ENCODE measurements around the gene TMPRSS11F. TPM values are rescaled to one million over a fixed set of nuclear protein-coding genes. Genes with fewer than 3 reads are reported as not detected.

TMPRSS11F gene
- total RNA-seq, 4 donors from 2014 or later: not detected

DNA sequence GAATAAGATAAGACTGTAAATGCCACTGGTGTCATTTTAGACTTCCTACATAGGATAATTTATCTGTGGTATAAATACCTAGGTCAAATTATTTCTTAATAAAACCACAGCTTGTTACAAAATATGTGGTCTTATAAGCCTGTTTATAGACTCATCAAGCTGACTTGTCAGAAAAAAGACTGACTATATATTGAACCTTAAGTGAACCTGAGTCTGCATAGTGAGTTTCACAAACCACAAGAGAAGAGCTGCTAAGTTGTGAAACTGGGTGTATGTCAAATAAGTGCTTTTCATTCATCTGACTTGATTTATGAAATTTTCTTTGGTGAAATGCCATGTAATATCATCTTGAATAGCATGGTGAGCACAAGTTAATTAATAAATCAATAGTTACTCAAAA, 118.0 kb downstream of the TMPRSS11F start:
- no peaks in the 10 kb centered on the region for H3K4me1 ChIP-seq
- intact Hi-C loops (cut with DNase I; ENCODE audit: low total_unique reads): no loop called here
- no peaks in the 10 kb centered on the region for H3K9me3 ChIP-seq
- no peak for DNase-seq
- H3K27ac ChIP-seq: no peak overlapping the region
- H3K36me3 ChIP-seq: no peaks in the 10 kb centered on the region
- no peak for TF ChIP-seq POLR2A (IDR thresholded peaks at IDR 0.05)
- TF ChIP-seq, protein P1, sequence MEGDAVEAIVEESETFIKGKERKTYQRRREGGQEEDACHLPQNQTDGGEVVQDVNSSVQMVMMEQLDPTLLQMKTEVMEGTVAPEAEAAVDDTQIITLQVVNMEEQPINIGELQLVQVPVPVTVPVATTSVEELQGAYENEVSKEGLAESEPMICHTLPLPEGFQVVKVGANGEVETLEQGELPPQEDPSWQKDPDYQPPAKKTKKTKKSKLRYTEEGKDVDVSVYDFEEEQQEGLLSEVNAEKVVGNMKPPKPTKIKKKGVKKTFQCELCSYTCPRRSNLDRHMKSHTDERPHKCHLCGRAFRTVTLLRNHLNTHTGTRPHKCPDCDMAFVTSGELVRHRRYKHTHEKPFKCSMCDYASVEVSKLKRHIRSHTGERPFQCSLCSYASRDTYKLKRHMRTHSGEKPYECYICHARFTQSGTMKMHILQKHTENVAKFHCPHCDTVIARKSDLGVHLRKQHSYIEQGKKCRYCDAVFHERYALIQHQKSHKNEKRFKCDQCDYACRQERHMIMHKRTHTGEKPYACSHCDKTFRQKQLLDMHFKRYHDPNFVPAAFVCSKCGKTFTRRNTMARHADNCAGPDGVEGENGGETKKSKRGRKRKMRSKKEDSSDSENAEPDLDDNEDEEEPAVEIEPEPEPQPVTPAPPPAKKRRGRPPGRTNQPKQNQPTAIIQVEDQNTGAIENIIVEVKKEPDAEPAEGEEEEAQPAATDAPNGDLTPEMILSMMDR (IDR thresholded peaks at IDR 0.05): no peak
- no peak overlapping the region for H3K4me3 ChIP-seq
- no peaks in the 10 kb centered on the region for H3K27me3 ChIP-seq

Small RNAs within 50 kb of the gene (small RNA-seq; reads per million reads assigned to genes)
- gene RNU6-95P: not detected

Other genes starting within 250 kb of the TMPRSS11F start
- gene TMPRSS11D, start 245.9 kb downstream of the TMPRSS11F start, total RNA-seq: not detected
- not detected for gene TMPRSS11A, start 166.4 kb downstream of the TMPRSS11F start, total RNA-seq
- gene TMPRSS11B, start 115.8 kb upstream of the TMPRSS11F start, total RNA-seq: under 1 TPM in 1 of 4 donors, not detected in 3; 0.21 TPM
- 100 to 1,000 TPM in 1 of 4 donors, 10 to 100 TPM in 3; 16.4 to 104 (median 71.3) TPM for gene YTHDC1, start 220.2 kb upstream of the TMPRSS11F start, total RNA-seq